H1 (cell line): ENCODE data around the gene SEZ6. TPM values are rescaled to one million over a fixed set of nuclear protein-coding genes. Genes with fewer than 3 reads are reported as not detected.

Experiments used
- CTCF ChIA-PET: fragments of 300-600 bp; sonication (Branson Sonifier 250); formaldehyde crosslinking; loops from one replicate; lab custom pipeline; 2021; ENCODE audit not compliant: partially characterized antibody; lab: Charles Lee
- POLR2A ChIA-PET: fragments of 300-600 bp; sonication (Branson Sonifier 250); formaldehyde crosslinking; loops from one replicate; lab custom pipeline; 2021; ENCODE audit warnings: inconsistent platforms; ENCODE audit not compliant: partially characterized antibody; lab: Charles Lee
- DNase-seq, 2 experiments: peaks; one replicate each; pipeline versions ENCODE4 v3.0.0 to v3.0.0-alpha.2; 2010 to 2022; ENCODE audit warnings: low spot score in 2 of 2, low read depth in 1 of 2, mixed read lengths in 1 of 2
- FAIRE-seq: peaks from 2 replicates; lab custom pipeline; 2011; peaks lifted over from hg19 to GRCh38; lab: Jason Lieb, UNC
- H2AFZ ChIP-seq: 2 replicates; pipeline ENCODE4 v1.8.1; 2012; ENCODE audit warnings: low read length, inconsistent platforms
- H2AK5ac ChIP-seq: 2 replicates; pipeline ENCODE4 v1.6.1; 2013; ENCODE audit warnings: low read depth, low read length
- H2BK120ac ChIP-seq: replicated peaks from 2 replicates; pipeline ENCODE3; 2013; ENCODE audit warnings: low read depth, low read length, inconsistent platforms
- H2BK12ac ChIP-seq: 2 replicates; pipeline ENCODE4 v1.6.1; 2013; ENCODE audit warnings: low read depth, low read length
- H2BK15ac ChIP-seq: 2 replicates; pipeline ENCODE4 v1.6.1; 2013; ENCODE audit warnings: low read length
- H2BK20ac ChIP-seq: 2 replicates; pipeline ENCODE4 v1.6.1; 2013; ENCODE audit warnings: low read length
- H2BK5ac ChIP-seq: 2 replicates; pipeline ENCODE4 v1.6.1; 2013; ENCODE audit warnings: low read depth, low read length
- H3K14ac ChIP-seq: 2 replicates; pipeline ENCODE4 v1.6.1; 2013; ENCODE audit warnings: inconsistent platforms; ENCODE audit not compliant: insufficient read length
- H3K18ac ChIP-seq: 2 replicates; pipeline ENCODE4 v1.6.1; 2013; ENCODE audit warnings: low read length; ENCODE audit errors: extremely low read depth
- H3K23ac ChIP-seq: 2 replicates; pipeline ENCODE4 v1.6.1; 2013; ENCODE audit warnings: inconsistent platforms; ENCODE audit not compliant: insufficient read length
- H3K23me2 ChIP-seq: 2 replicates; pipeline ENCODE4 v1.6.1; 2013; ENCODE audit warnings: low read depth, low read length
- H3K27ac ChIP-seq: 2 replicates; pipeline ENCODE4 v1.6.1; 2011; ENCODE audit warnings: low read depth, low read length, inconsistent platforms
- H3K27me3 ChIP-seq, 4 experiments: replicated peaks in 1 of 4; 1 replicate in 1 of 4; 2 replicates in 3 of 4; pipeline versions ENCODE4 v1.6.1 to v1.8.1; 2011 to 2013; ENCODE audit warnings: low read length in 3 of 4, mild to moderate bottlenecking in 3 of 4, inconsistent platforms in 2 of 4, mixed read lengths in 2 of 4, moderate library complexity in 1 of 4; ENCODE audit not compliant: control insufficient read depth in 3 of 4, insufficient read depth in 3 of 4; ENCODE audit errors: extremely low read depth in 1 of 4
- H3K36me3 ChIP-seq, 4 experiments: 2 replicates each; pipeline versions ENCODE4 v1.6.1 to v1.8.1; 2011 to 2013; ENCODE audit warnings: mild to moderate bottlenecking in 4 of 4, low read length in 3 of 4, moderate library complexity in 2 of 4, control low read depth in 1 of 4, inconsistent platforms in 1 of 4; ENCODE audit not compliant: insufficient read depth in 4 of 4, control insufficient read depth in 2 of 4
- H3K4ac ChIP-seq: replicated peaks from 2 replicates; pipeline ENCODE3; 2013; ENCODE audit warnings: low read length, low read depth, mixed read lengths, inconsistent platforms; ENCODE audit not compliant: insufficient read length
- H3K4me1 ChIP-seq, 4 experiments: replicated peaks in 1 of 4; 1 replicate in 1 of 4; 2 replicates in 3 of 4; pipeline versions ENCODE4 v1.6.1 to v1.8.1; 2011 to 2013; ENCODE audit warnings: low read length in 3 of 4, inconsistent platforms in 2 of 4, mixed read lengths in 1 of 4; ENCODE audit not compliant: insufficient read depth in 4 of 4, control insufficient read depth in 3 of 4
- H3K4me2 ChIP-seq, 2 experiments: 2 replicates each; pipeline versions ENCODE4 v1.6.1 to v1.8.1; 2011 to 2013; ENCODE audit warnings: low read depth in 2 of 2, low read length in 2 of 2, control low read depth in 1 of 2, inconsistent platforms in 1 of 2, mild to moderate bottlenecking in 1 of 2; ENCODE audit not compliant: insufficient read depth in 1 of 2
- H3K4me3 ChIP-seq, 4 experiments: fragments of 200-600, 300-600 bp in 1 of 4; sonication (generic), shearing (Covaris generic), sonication (Bioruptor Twin) in 1 of 4; 2 replicates each; pipeline versions ENCODE4 v1.5.1 to v1.8.1; 2011 to 2016; ENCODE audit warnings: low read length in 4 of 4, low read depth in 3 of 4, control low read depth in 2 of 4, inconsistent platforms in 2 of 4, mild to moderate bottlenecking in 2 of 4, mixed read lengths in 1 of 4, moderate library complexity in 1 of 4; ENCODE audit not compliant: insufficient read depth in 2 of 4; ENCODE audit errors: extremely low read depth in 1 of 4
- H3K56ac ChIP-seq: replicated peaks from 2 replicates; pipeline ENCODE3; 2013; ENCODE audit warnings: low read depth, mild to moderate bottlenecking, mixed read lengths, low read length, inconsistent platforms; ENCODE audit not compliant: insufficient read length
- H3K79me1 ChIP-seq: 2 replicates; pipeline ENCODE4 v1.6.1; 2013; ENCODE audit warnings: low read depth, low read length, control low read depth
- H3K79me2 ChIP-seq, 2 experiments: 2 replicates each; pipeline versions ENCODE4 v1.6.1 to v1.8.1; 2012 to 2013; ENCODE audit warnings: low read length in 2 of 2, mild to moderate bottlenecking in 2 of 2, inconsistent platforms in 1 of 2; ENCODE audit not compliant: insufficient read depth in 2 of 2, control insufficient read depth in 1 of 2
- H3K9ac ChIP-seq, 4 experiments: replicated peaks in 1 of 4; 1 replicate in 1 of 4; 2 replicates in 3 of 4; pipeline versions ENCODE4 v1.6.1 to v1.8.1; 2011 to 2013; ENCODE audit warnings: low read depth in 3 of 4, low read length in 3 of 4, control low read depth in 2 of 4, mild to moderate bottlenecking in 2 of 4, moderate library complexity in 2 of 4, inconsistent platforms in 1 of 4; ENCODE audit errors: extremely low read depth in 1 of 4
- H3K9me3 ChIP-seq, 2 experiments: 2 replicates each; pipeline versions ENCODE4 v1.6.1 to v1.8.1; 2012 to 2013; ENCODE audit warnings: mild to moderate bottlenecking in 2 of 2, moderate library complexity in 2 of 2, control low read depth in 1 of 2, inconsistent platforms in 1 of 2, low read depth in 1 of 2, low read length in 1 of 2, mixed read lengths in 1 of 2; ENCODE audit not compliant: insufficient read depth in 2 of 2
- H4K20me1 ChIP-seq, 2 experiments: replicated peaks in 1 of 2; 2 replicates each; pipeline versions ENCODE3 to v1.8.1; 2011 to 2013; ENCODE audit warnings: inconsistent platforms in 2 of 2, low read length in 2 of 2, mild to moderate bottlenecking in 1 of 2; ENCODE audit not compliant: insufficient read depth in 2 of 2, control insufficient read depth in 1 of 2
- H4K5ac ChIP-seq: 2 replicates; pipeline ENCODE4 v1.6.1; 2013; ENCODE audit warnings: low read length, low read depth, mixed read lengths, inconsistent platforms; ENCODE audit not compliant: insufficient read length
- H4K8ac ChIP-seq: 2 replicates; pipeline ENCODE4 v1.8.0; 2013; ENCODE audit warnings: mild to moderate bottlenecking, moderate library complexity, low read length, inconsistent platforms; ENCODE audit not compliant: insufficient read depth; ENCODE audit errors: extremely low read depth
- H4K91ac ChIP-seq: replicated peaks from 2 replicates; pipeline ENCODE3; 2013; ENCODE audit warnings: low read length, mixed read lengths, inconsistent platforms; ENCODE audit not compliant: insufficient read length
- KDM1A ChIP-seq: fragments of 200-600, 300-600 bp; sonication (generic); IDR thresholded peaks from 2 replicates; pipeline ENCODE4 v1.7.1; 2016; ENCODE audit warnings: mild to moderate bottlenecking, low read length, borderline replicate concordance
- SP1 ChIP-seq: IDR thresholded peaks from 2 replicates; pipeline ENCODE4 v1.6.1; 2011; ENCODE audit warnings: low read depth, low read length
- WGBS, 2 experiments: shearing (Covaris generic) in 1 of 2; methylation state at CpG; one replicate each; pipeline versions ENCODE4 v1.1.6 to v1.1.7; 2013 to 2015; ENCODE audit warnings: low lambda C conversion rate in 2 of 2, mixed read lengths in 2 of 2, inconsistent platforms in 1 of 2, low coverage in 1 of 2, missing lambda C conversion rate in 1 of 2; ENCODE audit not compliant: insufficient replicate concordance in 2 of 2, insufficient coverage in 1 of 2, insufficient read length in 1 of 2; ENCODE audit errors: extremely low coverage in 1 of 2, missing lambda C conversion rate in 1 of 2; 5-methylcytosine and 5-hydroxymethylcytosine counted together
- polyA plus RNA-seq, 7 experiments: library from polyadenylated mRNA; depleted of rRNA in 3 of 7; stranded (reverse) in 5 of 7; unstranded in 2 of 7; fragments of >200 nt in 5 of 7; fragments of 200-250 nt in 2 of 7; gene quantifications; 1 replicate in 5 of 7; 2 replicates in 1 of 7; 4 replicates in 1 of 7; pipeline versions ENCODE4 v1.2.1 to v1.2.3, GENCODE V29; 2011 to 2013; ENCODE audit warnings: missing spikeins in 2 of 7, mixed read lengths in 2 of 7
- total RNA-seq: library from RNA; stranded (reverse); fragmentation: NEBNext Ultra II Directional; extraction: Animal tissue kit (Norgen Biotek cat#: 25700); gene quantifications from 2 replicates; pipeline ENCODE4 v1.2.1, GENCODE V29; 2021

SEZ6 gene
- total and polyA plus RNA-seq, 2 of the 8 experiments (the other 6 are each of a cell fraction or from before 2014, with no cell fraction given): 6.9 to 16.1 TPM

- H2BK15ac ChIP-seq: no peak overlapping the region
- no peak overlapping the region for H3K9ac ChIP-seq
- CTCF ChIA-PET: interaction anchor here (0.6 to 1.3 kb wide), 6 partner anchors 8 to 1776 kb away, joined by 3 to 6 read pairs (median 3); no protein-coding TSS in a partner anchor
- WGBS, 2 experiments: 95% methylated on average over 8 of the region's 8 CpGs; no CpG with 5 or more reads in 1 of the 2 experiments
- peaks cover 0 to 29% (median 4%) of the 10 kb centered on the region in 4 experiments; a peak in 4 of 8 replicates for H3K36me3 ChIP-seq
- H3K14ac ChIP-seq: no peak overlapping the region
- H3K27me3 ChIP-seq: no peaks in the 10 kb centered on the region
- no peak overlapping the region for H3K4me3 ChIP-seq
- H2BK5ac ChIP-seq: no peak overlapping the region
- no peak overlapping the region for H2BK12ac ChIP-seq
- H2AFZ ChIP-seq: no peak overlapping the region
- H2AK5ac ChIP-seq: no peak overlapping the region
- peaks cover 6% of the 10 kb centered on the region for H3K79me1 ChIP-seq
- no peak overlapping the region for H4K8ac ChIP-seq
- peaks cover 2 to 11% (median 7%) of the 10 kb centered on the region in 4 experiments; a peak in 5 of 7 replicates for H3K4me1 ChIP-seq
- H4K20me1 ChIP-seq: peaks cover 15% of the 10 kb centered on the region in 2 experiments
- peaks cover 71 to 100% of the 10 kb centered on the region in 2 experiments for H3K79me2 ChIP-seq
- H3K23ac ChIP-seq: no peak overlapping the region
- no peak overlapping the region for H3K56ac ChIP-seq
- H4K5ac ChIP-seq: no peak overlapping the region
- no peak overlapping the region for H2BK20ac ChIP-seq
- no peaks in the 10 kb centered on the region; the same call in 1 of the 2 replicates for H3K23me2 ChIP-seq
- H2BK120ac ChIP-seq: no peak overlapping the region
- H3K18ac ChIP-seq: no peak overlapping the region
- H3K4me2 ChIP-seq: no peak overlapping the region
- no peak for DNase-seq
- POLR2A ChIA-PET: interaction anchor here (0.9 to 6.3 kb wide), 7 partner anchors 10 to 220 kb away, joined by 3 to 73 read pairs (median 4); no protein-coding TSS in a partner anchor
- TF ChIP-seq KDM1A (0 out of 2 replicates have a peak, but pooled peaks have one; percentile 14), SP1 (no peak)
- TF ChIP-seq, all 59 proteins: peak for 1
- H3K9me3 ChIP-seq: no peaks in the 10 kb centered on the region
- no peak overlapping the region for H3K27ac ChIP-seq
- no peak overlapping the region for H3K4ac ChIP-seq
- no peak overlapping the region for H4K91ac ChIP-seq
- FAIRE-seq: no peak
Measured at GRCh38 chr17:28944862-28945741, 60.7 kb downstream of the SEZ6 start.
